Upper lobe of left lung (tissue), 4 donors: Measurements from ENCODE around the gene PPFIA3.

ENCODE experiments used
- CTCF ChIP-seq, 6 experiments: fragments of 450-650 bp in 4 of 6; fragments of 200-600 bp in 2 of 6; sonication (generic) in 2 of 6; IDR thresholded peaks; one replicate each; pipeline ENCODE4 v1.5.1; 2016 to 2019; ENCODE audit warnings: antibody characterized with exemption in 6 of 6
- EP300 ChIP-seq, 4 donors: sonication (generic); formaldehyde crosslinking; IDR thresholded peaks; one replicate each; pipeline ENCODE4 v1.5.1; 2017; ENCODE audit warnings: antibody characterized with exemption in 4 of 4, control low read depth in 2 of 4
- POLR2A ChIP-seq, 4 donors: fragments of 450-650 bp; IDR thresholded peaks; one replicate each; pipeline ENCODE4 v1.5.1; 2016 to 2017; ENCODE audit warnings: antibody characterized with exemption in 4 of 4, mild to moderate bottlenecking in 2 of 4
- POLR2AphosphoS5 ChIP-seq, 2 donors: sonication (generic); formaldehyde crosslinking; IDR thresholded peaks; one replicate each; pipeline ENCODE4 v1.5.1; 2017; ENCODE audit warnings: antibody characterized with exemption in 2 of 2

GRCh38 chr19:49111218-49111998 lies 7.9 kb upstream of the PPFIA3 start:
- TF ChIP-seq POLR2A (IDR thresholded peaks at IDR 0.05) (no peak), POLR2AphosphoS5 (IDR thresholded peaks at IDR 0.05) (no peak), CTCF (IDR thresholded peaks at IDR 0.05) (no peak), EP300 (IDR thresholded peaks at IDR 0.05) (no peak)
